IMR-90 (cell line): ENCODE measurements around the gene IL15RA.

ENCODE experiments used
- CEBPB ChIP-seq: IDR thresholded peaks from 2 replicates; pipeline ENCODE4 v1.6.1; 2012; ENCODE audit warnings: low read depth, low read length, improper control_type of control experiment
- FOS ChIP-seq: fragments of 150-350 bp; IDR thresholded peaks from 2 replicates; pipeline ENCODE4 v1.6.1; 2016; ENCODE audit warnings: low read depth, low read length
- MAZ ChIP-seq: IDR thresholded peaks from 2 replicates; pipeline ENCODE4 v1.6.1; 2012; ENCODE audit warnings: low read depth, mild to moderate bottlenecking, low read length, improper control_type of control experiment, moderate library complexity, borderline replicate concordance
- POLR2A ChIP-seq: IDR thresholded peaks from 2 replicates; pipeline ENCODE4 v1.6.1; 2012; ENCODE audit warnings: mild to moderate bottlenecking, low read depth, low read length
- RAD21 ChIP-seq: IDR thresholded peaks from 2 replicates; pipeline ENCODE4 v1.6.1; 2012; ENCODE audit warnings: low read length, improper control_type of control experiment
- RCOR1 ChIP-seq: IDR thresholded peaks from 2 replicates; pipeline ENCODE4 v1.6.1; 2012; ENCODE audit warnings: mild to moderate bottlenecking, low read length, improper control_type of control experiment; ENCODE audit not compliant: insufficient replicate concordance
- RFX5 ChIP-seq: IDR thresholded peaks from 2 replicates; pipeline ENCODE4 v1.8.0; 2012; ENCODE audit warnings: low read depth, mild to moderate bottlenecking, low read length, moderate library complexity
- SMC3 ChIP-seq: fragments of 150-350 bp; IDR thresholded peaks from 2 replicates; pipeline ENCODE4 v1.6.1; 2016; ENCODE audit warnings: low read depth, mild to moderate bottlenecking, antibody characterized with exemption, low read length, moderate library complexity
- TF ChIP-seq, protein P1 (sequence below): conservative IDR thresholded peaks from 2 replicates; pipeline ENCODE4 v1.5.1; 2012; ENCODE audit warnings: mild to moderate bottlenecking, low read depth, low read length, improper control_type of control experiment
- TF ChIP-seq, protein P2 (sequence below): fragments of 150-350 bp; IDR thresholded peaks from 2 replicates; pipeline ENCODE4 v1.6.1; 2017; ENCODE audit warnings: mild to moderate bottlenecking, antibody characterized with exemption, low read length, low read depth

DNA sequence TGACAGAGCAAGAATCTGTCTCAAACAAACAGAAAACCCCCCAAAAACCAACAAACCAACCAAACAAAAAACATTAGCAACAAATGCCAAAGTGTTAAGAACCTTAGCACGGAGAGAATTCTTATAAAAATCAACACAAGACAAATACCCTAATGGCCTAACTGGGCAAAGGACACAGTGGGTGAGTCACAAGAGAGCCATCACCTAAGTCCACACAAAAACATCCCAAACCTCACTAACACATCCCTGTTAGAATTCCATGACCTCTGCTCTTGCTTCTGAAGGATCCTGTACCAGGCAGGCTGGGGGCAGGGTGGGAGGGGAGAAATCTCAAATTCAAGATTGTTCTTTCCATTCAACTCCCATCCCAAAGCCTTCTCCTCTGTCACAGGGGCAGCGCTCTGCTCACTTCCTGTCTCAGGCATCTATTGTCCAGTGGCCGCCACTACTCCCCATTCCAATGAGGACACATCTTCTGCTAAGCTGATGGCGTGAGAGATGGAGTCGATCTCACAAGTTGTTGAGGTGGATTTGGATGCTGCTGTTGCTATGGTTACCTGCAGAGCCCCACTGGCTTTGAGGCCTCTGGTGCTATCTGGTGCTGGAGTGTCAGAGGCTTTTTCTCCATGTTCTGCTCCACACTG, 9.2 kb downstream of the IL15RA start:
- TF ChIP-seq, protein P1, sequence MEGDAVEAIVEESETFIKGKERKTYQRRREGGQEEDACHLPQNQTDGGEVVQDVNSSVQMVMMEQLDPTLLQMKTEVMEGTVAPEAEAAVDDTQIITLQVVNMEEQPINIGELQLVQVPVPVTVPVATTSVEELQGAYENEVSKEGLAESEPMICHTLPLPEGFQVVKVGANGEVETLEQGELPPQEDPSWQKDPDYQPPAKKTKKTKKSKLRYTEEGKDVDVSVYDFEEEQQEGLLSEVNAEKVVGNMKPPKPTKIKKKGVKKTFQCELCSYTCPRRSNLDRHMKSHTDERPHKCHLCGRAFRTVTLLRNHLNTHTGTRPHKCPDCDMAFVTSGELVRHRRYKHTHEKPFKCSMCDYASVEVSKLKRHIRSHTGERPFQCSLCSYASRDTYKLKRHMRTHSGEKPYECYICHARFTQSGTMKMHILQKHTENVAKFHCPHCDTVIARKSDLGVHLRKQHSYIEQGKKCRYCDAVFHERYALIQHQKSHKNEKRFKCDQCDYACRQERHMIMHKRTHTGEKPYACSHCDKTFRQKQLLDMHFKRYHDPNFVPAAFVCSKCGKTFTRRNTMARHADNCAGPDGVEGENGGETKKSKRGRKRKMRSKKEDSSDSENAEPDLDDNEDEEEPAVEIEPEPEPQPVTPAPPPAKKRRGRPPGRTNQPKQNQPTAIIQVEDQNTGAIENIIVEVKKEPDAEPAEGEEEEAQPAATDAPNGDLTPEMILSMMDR, result no peak
- TF ChIP-seq POLR2A (no peak), CEBPB (no peak), RFX5 (no peak), RCOR1 (no peak), RAD21 (no peak), FOS (no peak), SMC3 (no peak), MAZ (no peak)
- TF ChIP-seq, protein P2, sequence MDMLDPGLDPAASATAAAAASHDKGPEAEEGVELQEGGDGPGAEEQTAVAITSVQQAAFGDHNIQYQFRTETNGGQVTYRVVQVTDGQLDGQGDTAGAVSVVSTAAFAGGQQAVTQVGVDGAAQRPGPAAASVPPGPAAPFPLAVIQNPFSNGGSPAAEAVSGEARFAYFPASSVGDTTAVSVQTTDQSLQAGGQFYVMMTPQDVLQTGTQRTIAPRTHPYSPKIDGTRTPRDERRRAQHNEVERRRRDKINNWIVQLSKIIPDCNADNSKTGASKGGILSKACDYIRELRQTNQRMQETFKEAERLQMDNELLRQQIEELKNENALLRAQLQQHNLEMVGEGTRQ, result no peak
